ENCODE data around the gene PHC2. TPM values are rescaled to one million over a fixed set of nuclear protein-coding genes. Genes with fewer than 3 reads are reported as not detected.

PHC2 gene
- total and polyA plus RNA-seq, 9 of the 15 experiments (the other 6 are each of a cell fraction or from before 2014, with no cell fraction given): 3.1 to 67.6 (median 34.6) TPM

- Histone ChIP-seq H4K20me1 (replicated peaks; ENCODE audit: control insufficient read depth, insufficient read depth, low read length) (peaks cover 28% of the 10 kb centered on the region), H3K36me3 (ENCODE audit: control insufficient read depth, insufficient read depth, low read length) (no peaks in the 10 kb centered on the region), H3K9me3 (replicated peaks; ENCODE audit: control insufficient read depth, insufficient read depth, low read depth, low read length) (no peaks in the 10 kb centered on the region), H3K9ac (ENCODE audit: insufficient read depth in 1 of 2, low read depth in 2 of 2, low read length in 2 of 2) (no peak overlapping the region), H3K27me3 (ENCODE audit: control insufficient read depth in 2 of 2, insufficient read depth in 2 of 2, low read length in 2 of 2) (peaks cover 23 to 40% of the 10 kb centered on the region in 2 experiments), H3K4me3 (no peak overlapping the region), H3K79me2 (ENCODE audit: control insufficient read depth, insufficient read depth, low read length) (no peaks in the 10 kb centered on the region), H3K4me2 (ENCODE audit: insufficient read depth, low read length) (no peak overlapping the region), H3K9me1 (ENCODE audit: control insufficient read depth, insufficient read depth, low read length) (no peaks in the 10 kb centered on the region), H2AFZ (ENCODE audit: low read depth, low read length) (no peak overlapping the region), H3K4me1 (replicated peaks in 1 of 2; ENCODE audit: control insufficient read depth in 2 of 2, insufficient read depth in 2 of 2, low read length in 2 of 2) (peaks cover 8 to 14% of the 10 kb centered on the region in 2 experiments), H3K27ac (ENCODE audit: extremely low read depth, low read depth, low read length) (no peak overlapping the region)
- DNase-seq (ENCODE audit: extremely low read depth in 1 of 4, low spot score in 3 of 4) (no peak), FAIRE-seq (no peak), ATAC-seq (no peak)
- ChIA-PET CTCF (ENCODE audit: low intra/inter-chr PET ratio) (no interaction called here), POLR2A (interaction anchor here (0.5 to 1.8 kb wide), 4 partner anchors 20 to 72 kb away, joined by 3 to 6 read pairs (median 4); no protein-coding TSS in a partner anchor)
- WGBS (ENCODE audit: insufficient coverage, low coverage, missing lambda C conversion rate): 32% methylated on average over 12 of the region's 12 CpGs
- BruUV-seq (replicated peaks): no TSS peak
- intact Hi-C loops (cut with micrococcal nuclease) (loop anchor here (5.0 kb wide), 2 partner anchors 85 to 100 kb away; partner anchors contain the start of gene ZSCAN20), in situ Hi-C loops (cut with MboI) (no loop called here)
- TF ChIP-seq ZNF263 (CRISPR knock-in tag; IDR thresholded peaks at IDR 0.05; ENCODE audit: borderline replicate concordance) (no peak), BRF2 (IDR thresholded peaks at IDR 0.05; ENCODE audit: borderline replicate concordance, insufficient read depth, insufficient read length) (no peak), ZNF77 (CRISPR knock-in tag; IDR thresholded peaks at IDR 0.05) (no peak), ZNF384 (IDR thresholded peaks at IDR 0.05; ENCODE audit: low read depth, low read length) (no peak), EZH2 (IDR thresholded peaks at IDR 0.05; ENCODE audit: borderline replicate concordance, low read depth, low read length) (no peak), SLC30A9 (CRISPR knock-in tag; IDR thresholded peaks at IDR 0.05) (no peak), SIN3B (IDR thresholded peaks at IDR 0.05; ENCODE audit: low read depth) (no peak), ZNF551 (CRISPR knock-in tag; IDR thresholded peaks at IDR 0.05) (no peak), U2AF2 (optimal IDR thresholded peaks at IDR 0.05; ENCODE audit: low read depth, low read length) (no peak), NR0B1 (IDR thresholded peaks at IDR 0.05; ENCODE audit: partially characterized antibody) (no peak), ZBTB12 (CRISPR knock-in tag; IDR thresholded peaks at IDR 0.05) (no peak)
Measured at GRCh38 chr1:33372162-33372561, 58.7 kb downstream of the PHC2 start.

Data from K562 (cell line).